HCT116 (cell line): ENCODE results near the gene PRPF6. TPM values are rescaled to one million over a fixed set of nuclear protein-coding genes. Genes with fewer than 3 reads are reported as not detected.

Experiments
- ATAC-seq: fragments of 200-7000 bp; cut with Tn5 transposase; 2 replicates; pipeline ENCODE4 v1.9.1; 2020; ENCODE audit warnings: mild to moderate bottlenecking, moderate library complexity
- BruUV-seq: library from RNA; stranded (reverse); fragments of 400-500 nt; replicated peaks from 2 replicates; lab custom pipeline; 2021; lab: Mats Ljungman, UMichigan
- CTCF ChIA-PET: fragments of 300-600 bp; sonication (Branson Sonifier 250); formaldehyde crosslinking; loops from one replicate; lab custom pipeline; 2021; ENCODE audit warnings: antibody characterized with exemption; lab: Charles Lee
- POLR2A ChIA-PET: fragments of 300-600, 350-600 bp; sonication (Branson Sonifier 250); formaldehyde crosslinking; loops from one replicate; lab custom pipeline; 2021; ENCODE audit warnings: antibody characterized with exemption; lab: Charles Lee
- RAD21 ChIA-PET, 2 experiments: fragments of 300-600 bp; sonication (Branson Sonifier 250); formaldehyde crosslinking; loops; one replicate each; lab custom pipeline; 2023; ENCODE audit warnings: low total read pairs in 2 of 2; ENCODE audit not compliant: uncharacterized antibody in 2 of 2, unreplicated experiment in 2 of 2, low non-redundant PET in 1 of 2; lab: Charles Lee
- DNase-seq: peaks from one replicate; pipeline ENCODE4 v3.0.0-alpha.2; 2010; ENCODE audit warnings: low read depth, low spot score
- H2AFZ ChIP-seq: fragments of 200-600 bp; shearing (Covaris generic), sonication (generic); 2 replicates; pipeline ENCODE4 v1.6.1; 2017; ENCODE audit warnings: low read depth, mixed run types, mixed read lengths, antibody characterized with exemption, low read length; ENCODE audit not compliant: poor library complexity, severe bottlenecking
- H3K27ac ChIP-seq: 2 replicates; pipeline ENCODE4 v1.5.1; 2012; ENCODE audit warnings: low read depth, low read length
- H3K27me3 ChIP-seq: fragments of 200-600 bp; sonication (generic); 2 replicates; pipeline ENCODE4 v1.6.1; 2016; ENCODE audit warnings: mixed run types, low read length, mixed read lengths; ENCODE audit not compliant: insufficient read depth
- H3K36me3 ChIP-seq, 2 experiments: fragments of 200-500 bp in 1 of 2; fragments of 200-600 bp in 1 of 2; sonication (Bioruptor generic) in 1 of 2; sonication (generic) in 1 of 2; 2 replicates each; pipeline versions ENCODE4 v1.5.1 to v1.6.1; 2014 to 2016; ENCODE audit warnings: low read length in 2 of 2, inconsistent platforms in 1 of 2, mixed read lengths in 1 of 2, mixed run types in 1 of 2; ENCODE audit not compliant: insufficient read depth in 2 of 2, control insufficient read depth in 1 of 2
- H3K4me1 ChIP-seq, 2 experiments: fragments of 200-600 bp in 1 of 2; sonication (generic) in 1 of 2; 2 replicates each; pipeline versions ENCODE4 v1.5.1 to v1.6.1; 2012 to 2017; ENCODE audit warnings: low read length in 2 of 2, inconsistent platforms in 1 of 2, mild to moderate bottlenecking in 1 of 2, mixed read lengths in 1 of 2, mixed run types in 1 of 2, moderate library complexity in 1 of 2; ENCODE audit not compliant: insufficient read depth in 2 of 2, control insufficient read depth in 1 of 2
- H3K4me2 ChIP-seq: fragments of 200-600 bp; sonication (generic); 2 replicates; pipeline ENCODE4 v1.6.1; 2017; ENCODE audit warnings: mixed run types, low read length, mixed read lengths
- H3K4me3 ChIP-seq, 2 experiments: fragments of 200-600 bp in 1 of 2; sonication (generic) in 1 of 2; replicated peaks in 1 of 2; 2 replicates each; pipeline ENCODE4 v1.5.1; 2011 to 2016; ENCODE audit warnings: low read length in 2 of 2, control low read depth in 1 of 2, low read depth in 1 of 2, mild to moderate bottlenecking in 1 of 2, mixed read lengths in 1 of 2, mixed run types in 1 of 2
- H3K79me2 ChIP-seq: fragments of 200-600 bp; sonication (generic); 2 replicates; pipeline ENCODE4 v1.6.1; 2017; ENCODE audit warnings: mild to moderate bottlenecking, mixed run types, low read length, moderate library complexity, mixed read lengths; ENCODE audit not compliant: insufficient read depth
- H3K9ac ChIP-seq: fragments of 200-600 bp; sonication (generic); 2 replicates; pipeline ENCODE4 v1.6.1; 2016; ENCODE audit warnings: low read length, mixed read lengths
- H3K9me2 ChIP-seq: fragments of 200-600 bp; sonication (generic), shearing (Covaris generic); 2 replicates; pipeline ENCODE4 v1.6.1; 2017; ENCODE audit warnings: mixed run types, mild to moderate bottlenecking, moderate library complexity; ENCODE audit not compliant: insufficient read depth
- H3K9me3 ChIP-seq, 2 experiments: fragments of 200-500 bp in 1 of 2; fragments of 200-600 bp in 1 of 2; sonication (Bioruptor generic) in 1 of 2; sonication (generic) in 1 of 2; 2 replicates each; pipeline ENCODE4 v1.6.1; 2014 to 2017; ENCODE audit warnings: low read length in 2 of 2, mixed read lengths in 2 of 2, inconsistent platforms in 1 of 2, low read depth in 1 of 2, mild to moderate bottlenecking in 1 of 2, mixed run types in 1 of 2, moderate library complexity in 1 of 2; ENCODE audit not compliant: control insufficient read depth in 1 of 2, insufficient read depth in 1 of 2
- H4K20me1 ChIP-seq: fragments of 200-600 bp; sonication (generic), shearing (Covaris generic); 2 replicates; pipeline ENCODE4 v1.6.1; 2017; ENCODE audit warnings: mixed run types, mild to moderate bottlenecking, moderate library complexity; ENCODE audit not compliant: insufficient read depth
- CEBPB ChIP-seq: IDR thresholded peaks from 2 replicates; pipeline ENCODE4 v1.6.1; 2012; ENCODE audit warnings: low read depth
- CTCF ChIP-seq, 3 experiments: fragments of 200-600 bp in 1 of 3; sonication (generic) in 1 of 3; IDR thresholded peaks in 2 of 3; conservative IDR thresholded peaks in 1 of 3; 2 replicates each; pipeline ENCODE4 v1.5.1; 2012 to 2017; ENCODE audit warnings: low read depth in 2 of 3, low read length in 2 of 3, antibody characterized with exemption in 1 of 3, borderline replicate concordance in 1 of 3, control low read depth in 1 of 3, mild to moderate bottlenecking in 1 of 3, mixed read lengths in 1 of 3, mixed run types in 1 of 3, moderate library complexity in 1 of 3; ENCODE audit not compliant: insufficient read depth in 1 of 3
- POLR2AphosphoS5 ChIP-seq: IDR thresholded peaks from 2 replicates; pipeline ENCODE4 v1.6.1; 2011; ENCODE audit warnings: mild to moderate bottlenecking, low read depth, low read length, moderate library complexity
- REST ChIP-seq: IDR thresholded peaks from 2 replicates; pipeline ENCODE4 v1.6.1; 2012; ENCODE audit warnings: low read depth
- YY1 ChIP-seq: IDR thresholded peaks from 2 replicates; pipeline ENCODE4 v1.6.1; 2011; ENCODE audit warnings: low read length, low read depth, moderate library complexity, mild to moderate bottlenecking; ENCODE audit not compliant: insufficient replicate concordance; ENCODE audit errors: extremely low read depth
- ZFX ChIP-seq: fragments of 450-650 bp; IDR thresholded peaks from 2 replicates; pipeline ENCODE4 v1.6.1; 2017
- intact Hi-C: fragments of 100-400 bp; cut with micrococcal nuclease; formaldehyde crosslinking; loops from 2 replicates; pipeline ENCODE4 v1.10.0; 2022
- total RNA-seq: library from RNA; stranded (reverse); gene quantifications from one replicate; pipeline ENCODE4 v1.2.1, GENCODE V29; 2021; ENCODE audit not compliant: unreplicated experiment

Gene PRPF6
- total RNA-seq, 1 experiment from 2014 or later = 74.9 TPM

GRCh38 chr20:63957004-63957689 lies 23.8 kb upstream of the PRPF6 start:
- no peaks in the 10 kb centered on the region; a peak in 1 of 4 replicates for H3K36me3 ChIP-seq
- BruUV-seq = TSS peak; percentile 31
- no peak overlapping the region for H2AFZ ChIP-seq
- peak overlapping the region; percentile 66 to 96 for H3K4me3 ChIP-seq
- H3K9ac ChIP-seq = peak overlapping the region; percentile 90
- POLR2A ChIA-PET = interaction anchor here (0.8 to 1.5 kb wide), 7 partner anchors 10 to 421 kb away, joined by 3 to 5 read pairs (median 3); partner anchors contain the start of genes SAMD10 and TPD52L2
- TF ChIP-seq YY1 (no peak), CTCF (IDR thresholded peaks at IDR 0.05 in 2 of 3, conservative IDR thresholded peaks at IDR 0.05 in 1 of 3; ENCODE audit: borderline replicate concordance in 1 of 3, insufficient read depth in 1 of 3, low read depth in 2 of 3, low read length in 2 of 3) (0 out of 6 replicates have a peak, but pooled peaks of 1 of the 3 experiments have one; percentile 12), ZFX (peak; percentile 72; the same call in 1 of the 2 replicates), REST (no peak), CEBPB (no peak), POLR2AphosphoS5 (peak; percentile 89)
- DNase-seq (peak; percentile 73), ATAC-seq (peak; percentile 78)
- H3K9me3 ChIP-seq = no peaks in the 10 kb centered on the region
- peak overlapping the region; percentile 79 for H3K27ac ChIP-seq
- H3K9me2 ChIP-seq = no peaks in the 10 kb centered on the region
- H3K4me2 ChIP-seq = peak overlapping the region; percentile 91
- intact Hi-C loops = loop anchor here (2.0 to 5.0 kb wide), 2 partner anchors 24 to 260 kb away; partner anchors contain the start of genes PRPF6 and TNFRSF6B
- H3K79me2 ChIP-seq = peaks cover 40% of the 10 kb centered on the region
- H3K4me1 ChIP-seq = peaks cover 17 to 53% of the 10 kb centered on the region in 2 experiments; a peak in 3 of 4 replicates
- RAD21 ChIA-PET = no interaction called here
- no peaks in the 10 kb centered on the region for H4K20me1 ChIP-seq
- no peaks in the 10 kb centered on the region for H3K27me3 ChIP-seq
- CTCF ChIA-PET = interaction anchor here (2.1 kb wide), 1 partner anchor 17 kb away, joined by 12 read pairs; no protein-coding TSS in a partner anchor
